Skeletal muscle cell (primary cell): ENCODE results near the gene CYB5A.

ENCODE experiments used
- DNase-seq: peaks from one replicate; pipeline ENCODE4 v3.0.0-alpha.2; 2010; ENCODE audit warnings: low read depth
- H3K4me3 ChIP-seq: 2 replicates; pipeline ENCODE4 v1.5.1; 2011; ENCODE audit warnings: low read depth, mild to moderate bottlenecking, control low read depth, low read length, moderate library complexity

The CYB5A gene

GRCh38 chr18:74256190-74256589 is 35.6 kb downstream of the CYB5A start:
- no peak for DNase-seq
- no peak overlapping the region for H3K4me3 ChIP-seq

- H3K4me3 ChIP-seq: no peak overlapping the region
- DNase-seq: no peak
Observed at GRCh38 chr18:74255131-74255616, 36.6 kb downstream of the CYB5A start.

GRCh38 chr18:74252039-74252395 is 39.7 kb downstream of the CYB5A start:
- DNase-seq: no peak
- H3K4me3 ChIP-seq: no peak overlapping the region

- peak; percentile 62 for DNase-seq
- H3K4me3 ChIP-seq: no peak overlapping the region
Observed at GRCh38 chr18:74251297-74252038, 40.3 kb downstream of the CYB5A start.

- no peak for DNase-seq
- H3K4me3 ChIP-seq: no peak overlapping the region
Observed at GRCh38 chr18:74250131-74250530, 41.6 kb downstream of the CYB5A start.

GRCh38 chr18:74249181-74249968 is 42.4 kb downstream of the CYB5A start:
- peak; percentile 88 for DNase-seq
- H3K4me3 ChIP-seq: no peak overlapping the region

- no peak for DNase-seq
- H3K4me3 ChIP-seq: no peak overlapping the region
Observed at GRCh38 chr18:74248595-74248994, 43.2 kb downstream of the CYB5A start.

- H3K4me3 ChIP-seq: no peak overlapping the region
- no peak for DNase-seq
Observed at GRCh38 chr18:74248189-74248588, 43.6 kb downstream of the CYB5A start.

- DNase-seq: no peak
- H3K4me3 ChIP-seq: no peak overlapping the region
Observed at GRCh38 chr18:74244554-74244953, 47.2 kb downstream of the CYB5A start.

GRCh38 chr18:74243127-74243526 is 48.6 kb downstream of the CYB5A start:
- DNase-seq: no peak
- no peak overlapping the region for H3K4me3 ChIP-seq

GRCh38 chr18:74242438-74243096 is 49.2 kb downstream of the CYB5A start:
- no peak overlapping the region for H3K4me3 ChIP-seq
- no peak for DNase-seq

GRCh38 chr18:74241970-74242369 is 49.8 kb downstream of the CYB5A start:
- DNase-seq: no peak
- H3K4me3 ChIP-seq: no peak overlapping the region

- no peak for DNase-seq
- no peak overlapping the region for H3K4me3 ChIP-seq
Observed at GRCh38 chr18:74241426-74241825, 50.3 kb downstream of the CYB5A start.

- no peak for DNase-seq
Observed at GRCh38 chr18:74239567-74239966, 52.2 kb downstream of the CYB5A start.

GRCh38 chr18:74234326-74235171 is 57.2 kb downstream of the CYB5A start:
- H3K4me3 ChIP-seq: no peak overlapping the region
- peak; percentile 95 for DNase-seq

More at GRCh38 chr18:74239567-74239966, 52.2 kb downstream of the CYB5A start:
- no peak overlapping the region for H3K4me3 ChIP-seq

GRCh38 chr18:74233933-74234325 is 57.8 kb downstream of the CYB5A start:
- DNase-seq: no peak
- no peak overlapping the region for H3K4me3 ChIP-seq

- DNase-seq: no peak
- no peak overlapping the region for H3K4me3 ChIP-seq
Observed at GRCh38 chr18:74230922-74231714, 60.6 kb downstream of the CYB5A start.

- DNase-seq: no peak
- H3K4me3 ChIP-seq: no peak overlapping the region
Observed at GRCh38 chr18:74229891-74230290, 61.9 kb downstream of the CYB5A start.

- DNase-seq: no peak
- H3K4me3 ChIP-seq: no peak overlapping the region
Observed at GRCh38 chr18:74229005-74229404, 62.8 kb downstream of the CYB5A start.
